Endothelial cell of umbilical vein (primary cell): ENCODE results near the gene CNTN5. TPM values are rescaled to one million over a fixed set of nuclear protein-coding genes. Genes with fewer than 3 reads are reported as not detected.

Experiments used
- BruUV-seq: library from RNA; stranded (reverse); fragments of 400-500 nt; replicated peaks from 2 replicates; lab custom pipeline; 2021; lab: Mats Ljungman, UMichigan
- CTCF ChIA-PET: fragments of 300-600, 350-600 bp; sonication (Branson Sonifier 250); formaldehyde crosslinking; loops from one replicate; lab custom pipeline; 2021; ENCODE audit warnings: antibody characterized with exemption, inconsistent platforms; lab: Charles Lee
- POLR2A ChIA-PET: fragments of 300-600, 350-600 bp; sonication (Branson Sonifier 250); formaldehyde crosslinking; loops from one replicate; lab custom pipeline; 2021; ENCODE audit warnings: antibody characterized with exemption, inconsistent platforms; lab: Charles Lee
- DNase-seq: peaks from one replicate; pipeline ENCODE4 v3.0.0-alpha.2; 2011; ENCODE audit warnings: low read depth, low spot score
- FAIRE-seq: peaks from 2 replicates; lab custom pipeline; 2011; peaks lifted over from hg19 to GRCh38; lab: Jason Lieb, UNC
- H2AFZ ChIP-seq: 2 replicates; pipeline ENCODE4 v1.6.0; 2012; ENCODE audit warnings: low read depth, low read length, control low read depth, inconsistent platforms
- H3K27ac ChIP-seq: 2 replicates; pipeline ENCODE4 v1.5.1; 2011; ENCODE audit warnings: low read depth, mild to moderate bottlenecking, control low read depth, low read length, moderate library complexity; ENCODE audit not compliant: insufficient read depth
- H3K27me3 ChIP-seq, 2 experiments: 2 replicates each; pipeline versions ENCODE4 v1.6.0 to v1.6.1; 2011; ENCODE audit warnings: low read length in 2 of 2, mixed read lengths in 1 of 2; ENCODE audit not compliant: control insufficient read depth in 2 of 2, insufficient read depth in 2 of 2
- H3K36me3 ChIP-seq, 2 experiments: 2 replicates in 1 of 2; 3 replicates in 1 of 2; pipeline ENCODE4 v1.5.1; 2011; ENCODE audit warnings: low read length in 2 of 2, mild to moderate bottlenecking in 1 of 2, moderate library complexity in 1 of 2; ENCODE audit not compliant: control insufficient read depth in 2 of 2, insufficient read depth in 2 of 2; ENCODE audit errors: extremely low read depth in 1 of 2
- H3K4me1 ChIP-seq: 3 replicates; pipeline ENCODE4 v1.5.1; 2011; ENCODE audit warnings: mild to moderate bottlenecking, low read length; ENCODE audit not compliant: control insufficient read depth, insufficient read depth; ENCODE audit errors: extremely low read depth
- H3K4me2 ChIP-seq: 2 replicates; pipeline ENCODE4 v1.6.1; 2011; ENCODE audit warnings: low read length, control low read depth, mixed read lengths; ENCODE audit not compliant: insufficient read depth
- H3K4me3 ChIP-seq, 3 experiments: fragments of 200-600 bp in 1 of 3; sonication (generic), shearing (Covaris generic) in 1 of 3; replicated peaks in 1 of 3; 2 replicates each; pipeline ENCODE4 v1.5.1; 2011 to 2016; ENCODE audit warnings: control low read depth in 3 of 3, low read length in 3 of 3, mild to moderate bottlenecking in 2 of 3, inconsistent platforms in 1 of 3, low read depth in 1 of 3, moderate library complexity in 1 of 3; ENCODE audit not compliant: insufficient read depth in 1 of 3
- H3K79me2 ChIP-seq: 2 replicates; pipeline ENCODE4 v1.6.0; 2012; ENCODE audit warnings: low read length, inconsistent platforms; ENCODE audit not compliant: control insufficient read depth, insufficient read depth
- H3K9ac ChIP-seq: replicated peaks from 2 replicates; pipeline ENCODE3; 2011; ENCODE audit warnings: low read length, control low read depth; ENCODE audit not compliant: insufficient read depth; ENCODE audit errors: extremely low read depth
- H3K9me1 ChIP-seq: replicated peaks from 3 replicates; pipeline ENCODE4 v1.6.0; 2011; ENCODE audit warnings: mild to moderate bottlenecking, low read length; ENCODE audit not compliant: control insufficient read depth, insufficient read depth; ENCODE audit errors: extremely low read depth
- H3K9me3 ChIP-seq: replicated peaks from 2 replicates; pipeline ENCODE4 v1.5.1; 2012; ENCODE audit warnings: low read length, inconsistent platforms; ENCODE audit not compliant: control insufficient read depth, insufficient read depth
- H4K20me1 ChIP-seq: replicated peaks from 2 replicates; pipeline ENCODE3; 2011; ENCODE audit warnings: mild to moderate bottlenecking, low read length; ENCODE audit not compliant: control insufficient read depth, insufficient read depth; ENCODE audit errors: extremely low read depth
- EZH2 ChIP-seq: IDR thresholded peaks from 2 replicates; pipeline ENCODE4 v1.6.1; 2012; ENCODE audit warnings: borderline replicate concordance, low read depth, mild to moderate bottlenecking, moderate library complexity, low read length, inconsistent platforms; ENCODE audit not compliant: severe bottlenecking
- FOS ChIP-seq: IDR thresholded peaks from 2 replicates; pipeline ENCODE4 v1.6.1; 2011; ENCODE audit warnings: mild to moderate bottlenecking, low read length, moderate library complexity, borderline replicate concordance; ENCODE audit not compliant: insufficient read depth
- GATA2 ChIP-seq: IDR thresholded peaks from 2 replicates; pipeline ENCODE4 v1.7.0; 2011; ENCODE audit warnings: low read depth, mild to moderate bottlenecking, moderate library complexity, mixed read lengths, low read length; ENCODE audit not compliant: insufficient read length, insufficient read depth
- JUN ChIP-seq: IDR thresholded peaks from 2 replicates; pipeline ENCODE4 v1.6.1; 2011; ENCODE audit warnings: borderline replicate concordance, low read depth; ENCODE audit not compliant: insufficient read length, insufficient read depth
- MYC ChIP-seq: IDR thresholded peaks from one replicate; pipeline ENCODE4 v1.6.1; 2011; ENCODE audit warnings: mild to moderate bottlenecking, low read depth, low read length
- POLR2A ChIP-seq: IDR thresholded peaks from 2 replicates; pipeline ENCODE4 v1.6.1; 2012; ENCODE audit warnings: low read depth, mild to moderate bottlenecking, control low read depth, low read length
- POLR2AphosphoS5 ChIP-seq: IDR thresholded peaks from 2 replicates; pipeline ENCODE4 v1.6.1; 2012; ENCODE audit warnings: low read depth, mild to moderate bottlenecking, control low read depth, low read length, moderate library complexity; ENCODE audit not compliant: insufficient read depth
- dilution Hi-C: fragments of 300-500 bp; cut with MboI; formaldehyde crosslinking; loops from one replicate; pipeline ENCODE4 v1.15.0; 2019; ENCODE audit warnings: low sequenced_read_pairs; ENCODE audit not compliant: extremely low pct_ligation_motif_present
- intact Hi-C: fragments of 100-400 bp; cut with micrococcal nuclease; formaldehyde crosslinking; loops from one replicate; pipeline ENCODE4 v1.10.0; 2022
- polyA plus RNA-seq, 4 experiments: library from polyadenylated mRNA; depleted of rRNA in 3 of 4; stranded (reverse) in 3 of 4; unstranded in 1 of 4; fragments of >200 nt; gene quantifications; 2 replicates each; pipeline versions ENCODE4 v1.2.1 to v1.2.3, GENCODE V29; 2011 to 2012; ENCODE audit warnings: missing spikeins in 1 of 4
- total RNA-seq: library from RNA; stranded (reverse); gene quantifications from 2 replicates; pipeline ENCODE4 v1.2.3, GENCODE V29; 2021
- TF ChIP-seq, protein P1 (sequence below): IDR thresholded peaks from 2 replicates; pipeline ENCODE4 v1.6.1; 2011; ENCODE audit not compliant: insufficient read depth, insufficient read length
- TF ChIP-seq, protein P2 (sequence below), 2 donors: IDR thresholded peaks; 1 replicate in 1 of 2; 2 replicates in 1 of 2; pipeline ENCODE4 v1.5.1; 2011; ENCODE audit warnings: low read length in 2 of 2, mild to moderate bottlenecking in 2 of 2, moderate library complexity in 2 of 2, control low read depth in 1 of 2, inconsistent platforms in 1 of 2, low read depth in 1 of 2; ENCODE audit not compliant: insufficient read depth in 1 of 2; ENCODE audit errors: extremely low read depth in 1 of 2

CNTN5 gene
- total and polyA plus RNA-seq, 2 donors (not counting 3 experiments of a cell fraction or from before 2014, with no cell fraction given): not detected

DNA sequence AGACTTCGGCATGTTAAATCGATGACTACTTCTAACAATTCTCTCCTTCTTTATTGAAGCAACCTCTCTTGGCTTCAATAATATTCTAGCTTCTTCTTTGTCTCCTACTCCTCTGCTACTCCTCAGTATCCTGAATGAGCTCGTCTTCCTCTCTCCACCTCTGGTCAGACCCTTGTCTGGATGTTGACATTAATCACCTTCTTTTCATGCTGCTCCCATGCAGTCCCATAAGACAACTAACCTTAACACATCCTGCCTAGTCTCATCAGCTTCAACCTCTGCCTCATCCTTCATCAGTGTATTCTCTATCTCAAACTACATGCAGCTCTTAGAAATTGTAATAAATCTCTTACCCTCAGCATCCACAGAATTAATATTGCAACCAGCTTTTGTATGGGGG is 695.6 kb downstream of the CNTN5 start:
- H3K4me1 ChIP-seq: no peaks in the 10 kb centered on the region
- no TSS peak for BruUV-seq
- H3K9ac ChIP-seq: no peak overlapping the region
- H3K79me2 ChIP-seq: no peaks in the 10 kb centered on the region
- CTCF ChIA-PET: no interaction called here
- no peak overlapping the region for H2AFZ ChIP-seq
- FAIRE-seq (no peak), DNase-seq (no peak)
- no peaks in the 10 kb centered on the region for H4K20me1 ChIP-seq
- intact Hi-C loops: no loop called here
- dilution Hi-C loops: no loop called here
- peaks cover 2% of the 10 kb centered on the region for H3K9me3 ChIP-seq
- H3K4me2 ChIP-seq: no peak overlapping the region
- H3K4me3 ChIP-seq: no peak overlapping the region
- TF ChIP-seq EZH2 (no peak), GATA2 (no peak), POLR2A (no peak), FOS (no peak), POLR2AphosphoS5 (no peak), JUN (no peak), MYC (no peak)
- TF ChIP-seq, protein P1, sequence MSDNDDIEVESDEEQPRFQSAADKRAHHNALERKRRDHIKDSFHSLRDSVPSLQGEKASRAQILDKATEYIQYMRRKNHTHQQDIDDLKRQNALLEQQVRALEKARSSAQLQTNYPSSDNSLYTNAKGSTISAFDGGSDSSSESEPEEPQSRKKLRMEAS: no peak
- TF ChIP-seq, protein P2, sequence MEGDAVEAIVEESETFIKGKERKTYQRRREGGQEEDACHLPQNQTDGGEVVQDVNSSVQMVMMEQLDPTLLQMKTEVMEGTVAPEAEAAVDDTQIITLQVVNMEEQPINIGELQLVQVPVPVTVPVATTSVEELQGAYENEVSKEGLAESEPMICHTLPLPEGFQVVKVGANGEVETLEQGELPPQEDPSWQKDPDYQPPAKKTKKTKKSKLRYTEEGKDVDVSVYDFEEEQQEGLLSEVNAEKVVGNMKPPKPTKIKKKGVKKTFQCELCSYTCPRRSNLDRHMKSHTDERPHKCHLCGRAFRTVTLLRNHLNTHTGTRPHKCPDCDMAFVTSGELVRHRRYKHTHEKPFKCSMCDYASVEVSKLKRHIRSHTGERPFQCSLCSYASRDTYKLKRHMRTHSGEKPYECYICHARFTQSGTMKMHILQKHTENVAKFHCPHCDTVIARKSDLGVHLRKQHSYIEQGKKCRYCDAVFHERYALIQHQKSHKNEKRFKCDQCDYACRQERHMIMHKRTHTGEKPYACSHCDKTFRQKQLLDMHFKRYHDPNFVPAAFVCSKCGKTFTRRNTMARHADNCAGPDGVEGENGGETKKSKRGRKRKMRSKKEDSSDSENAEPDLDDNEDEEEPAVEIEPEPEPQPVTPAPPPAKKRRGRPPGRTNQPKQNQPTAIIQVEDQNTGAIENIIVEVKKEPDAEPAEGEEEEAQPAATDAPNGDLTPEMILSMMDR (IDR thresholded peaks at IDR 0.05; ENCODE audit: extremely low read depth in 1 of 2, insufficient read depth in 1 of 2, low read depth in 1 of 2, low read length in 2 of 2): no peak
- no peaks in the 10 kb centered on the region for H3K36me3 ChIP-seq
- H3K27ac ChIP-seq: no peak overlapping the region
- H3K9me1 ChIP-seq: no peaks in the 10 kb centered on the region
- H3K27me3 ChIP-seq: no peaks in the 10 kb centered on the region
- POLR2A ChIA-PET: no interaction called here
